ENCODE results near the gene PLAGL2. TPM values are rescaled to one million over a fixed set of nuclear protein-coding genes. Genes with fewer than 3 reads are reported as not detected.
"Not testable (repeated sequence)": the region's sequence is repeated elsewhere in the genome, so short reads cannot be mapped to it uniquely, and the experiment has no call there.

Gene PLAGL2
- total RNA-seq, 1 donor from 2014 or later, result 52.7 TPM

- Mint-ChIP-seq H3K27ac (no peak overlapping the region), H3K36me3 (peaks cover 25% of the 10 kb centered on the region), H3K9me3 (no peaks in the 10 kb centered on the region), H3K4me3 (no peak overlapping the region), H3K27me3 (no peaks in the 10 kb centered on the region), H3K4me1 (ENCODE audit: unreplicated experiment) (peaks cover 45% of the 10 kb centered on the region)
- TF ChIP-seq, protein P1, sequence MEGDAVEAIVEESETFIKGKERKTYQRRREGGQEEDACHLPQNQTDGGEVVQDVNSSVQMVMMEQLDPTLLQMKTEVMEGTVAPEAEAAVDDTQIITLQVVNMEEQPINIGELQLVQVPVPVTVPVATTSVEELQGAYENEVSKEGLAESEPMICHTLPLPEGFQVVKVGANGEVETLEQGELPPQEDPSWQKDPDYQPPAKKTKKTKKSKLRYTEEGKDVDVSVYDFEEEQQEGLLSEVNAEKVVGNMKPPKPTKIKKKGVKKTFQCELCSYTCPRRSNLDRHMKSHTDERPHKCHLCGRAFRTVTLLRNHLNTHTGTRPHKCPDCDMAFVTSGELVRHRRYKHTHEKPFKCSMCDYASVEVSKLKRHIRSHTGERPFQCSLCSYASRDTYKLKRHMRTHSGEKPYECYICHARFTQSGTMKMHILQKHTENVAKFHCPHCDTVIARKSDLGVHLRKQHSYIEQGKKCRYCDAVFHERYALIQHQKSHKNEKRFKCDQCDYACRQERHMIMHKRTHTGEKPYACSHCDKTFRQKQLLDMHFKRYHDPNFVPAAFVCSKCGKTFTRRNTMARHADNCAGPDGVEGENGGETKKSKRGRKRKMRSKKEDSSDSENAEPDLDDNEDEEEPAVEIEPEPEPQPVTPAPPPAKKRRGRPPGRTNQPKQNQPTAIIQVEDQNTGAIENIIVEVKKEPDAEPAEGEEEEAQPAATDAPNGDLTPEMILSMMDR (conservative IDR thresholded peaks at IDR 0.05), result no peak
- no peak for DNase-seq (ENCODE audit: extremely low spot score, unreplicated experiment)
These were observed 6.1 kb downstream of the PLAGL2 start for GRCh38 chr20:32201296-32201976.

- H3K9me3 Mint-ChIP-seq, result no peaks in the 10 kb centered on the region
- no peak for DNase-seq (ENCODE audit: extremely low spot score, unreplicated experiment)
These were observed 8.5 kb downstream of the PLAGL2 start for GRCh38 chr20:32199006-32199405.

DNA sequence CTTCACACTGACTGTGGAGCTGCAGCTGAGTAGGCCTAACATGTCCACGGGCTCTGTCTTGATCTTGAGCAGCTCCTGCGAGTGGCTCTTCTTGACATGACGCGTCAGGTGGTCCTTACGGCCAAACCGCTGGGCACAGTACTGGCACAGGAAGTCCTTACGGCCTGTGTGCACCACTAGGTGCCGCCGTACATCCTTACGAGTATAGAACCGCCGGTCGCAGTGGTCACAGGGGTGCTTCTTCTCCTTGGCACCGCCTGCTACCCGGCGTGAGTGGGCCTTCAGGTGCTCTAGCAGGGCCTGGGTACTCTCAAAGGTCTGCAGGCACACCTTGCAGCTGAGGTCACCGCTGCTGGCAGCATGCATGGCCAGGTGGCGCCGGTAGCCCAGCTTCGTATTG lies 10.4 kb downstream of the PLAGL2 start:
- not testable (repeated sequence) for DNase-seq (ENCODE audit: extremely low spot score, unreplicated experiment); H3K9me3 Mint-ChIP-seq; H3K27me3 Mint-ChIP-seq; H3K27ac Mint-ChIP-seq; H3K4me3 Mint-ChIP-seq
- peaks cover 23% of the 10 kb centered on the region for H3K4me1 Mint-ChIP-seq (ENCODE audit: unreplicated experiment)
- peaks cover 49% of the 10 kb centered on the region for H3K36me3 Mint-ChIP-seq

More at GRCh38 chr20:32199006-32199405, 8.5 kb downstream of the PLAGL2 start:
- Mint-ChIP-seq H3K4me3 (no peak overlapping the region), H3K27ac (no peak overlapping the region), H3K27me3 (no peaks in the 10 kb centered on the region), H3K4me1 (ENCODE audit: unreplicated experiment) (peaks cover 32% of the 10 kb centered on the region), H3K36me3 (peaks cover 44% of the 10 kb centered on the region)
- TF ChIP-seq, protein P1 (conservative IDR thresholded peaks at IDR 0.05), result no peak

DNA sequence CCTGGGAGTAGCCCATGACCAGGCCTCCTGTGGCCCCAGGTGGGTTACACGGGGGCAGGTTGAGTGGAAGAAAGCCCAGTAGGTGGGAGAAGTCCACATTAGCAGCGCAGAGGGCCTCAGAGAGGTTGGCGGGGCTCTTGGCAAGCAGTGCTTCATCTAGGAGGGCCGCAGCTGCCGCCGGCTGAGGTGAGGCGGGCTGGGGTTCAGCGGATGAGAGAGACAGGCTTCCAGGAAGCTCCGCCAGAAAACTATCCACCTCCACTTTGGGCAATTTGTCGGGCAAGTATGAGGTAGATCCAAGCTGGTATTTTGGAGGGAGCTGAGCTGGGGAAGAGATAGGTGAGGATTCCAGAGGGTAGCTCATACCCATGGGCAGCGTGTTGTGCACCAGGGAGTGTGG lies 10.9 kb downstream of the PLAGL2 start:
- not testable (repeated sequence) for H3K4me3 Mint-ChIP-seq; DNase-seq (ENCODE audit: extremely low spot score, unreplicated experiment); H3K9me3 Mint-ChIP-seq; H3K27me3 Mint-ChIP-seq; H3K27ac Mint-ChIP-seq
- peaks cover 49% of the 10 kb centered on the region for H3K36me3 Mint-ChIP-seq
- H3K4me1 Mint-ChIP-seq (ENCODE audit: unreplicated experiment), result peaks cover 21% of the 10 kb centered on the region

- Mint-ChIP-seq H3K36me3 (peaks cover 41% of the 10 kb centered on the region), H3K4me1 (ENCODE audit: unreplicated experiment) (peaks cover 25% of the 10 kb centered on the region), H3K4me3 (no peak overlapping the region), H3K9me3 (no peaks in the 10 kb centered on the region), H3K27ac (no peak overlapping the region), H3K27me3 (no peaks in the 10 kb centered on the region)
- no peak for DNase-seq (ENCODE audit: extremely low spot score, unreplicated experiment)
- TF ChIP-seq, protein P1 (conservative IDR thresholded peaks at IDR 0.05), result no peak
These were observed 12.0 kb downstream of the PLAGL2 start for GRCh38 chr20:32195581-32195980.

GRCh38 chr20:32193996-32194395 lies 13.5 kb downstream of the PLAGL2 start:
- H3K27me3 Mint-ChIP-seq, result no peaks in the 10 kb centered on the region
- TF ChIP-seq, protein P1 (conservative IDR thresholded peaks at IDR 0.05), result no peak
- DNase-seq (ENCODE audit: extremely low spot score, unreplicated experiment), result no peak
- H3K4me1 Mint-ChIP-seq (ENCODE audit: unreplicated experiment), result peaks cover 28% of the 10 kb centered on the region
- H3K27ac Mint-ChIP-seq, result no peak overlapping the region
- H3K9me3 Mint-ChIP-seq, result no peaks in the 10 kb centered on the region
- no peak overlapping the region for H3K4me3 Mint-ChIP-seq
- H3K36me3 Mint-ChIP-seq, result peaks cover 37% of the 10 kb centered on the region

GRCh38 chr20:32193336-32193735 lies 14.2 kb downstream of the PLAGL2 start:
- H3K9me3 Mint-ChIP-seq; H3K27me3 Mint-ChIP-seq; DNase-seq (ENCODE audit: extremely low spot score, unreplicated experiment): not testable (repeated sequence)
- Mint-ChIP-seq H3K4me1 (ENCODE audit: unreplicated experiment) (peaks cover 35% of the 10 kb centered on the region), H3K36me3 (peaks cover 40% of the 10 kb centered on the region), H3K27ac (peak overlapping the region; percentile 24), H3K4me3 (peak overlapping the region; percentile 8)
